H1 (cell line): ENCODE data around the gene TMEM220. TPM values are rescaled to one million over a fixed set of nuclear protein-coding genes. Genes with fewer than 3 reads are reported as not detected.

Experiments
- CBX5 ChIP-seq: fragments of 300-800, 300-1000 bp; sonication (generic); IDR thresholded peaks from 2 replicates; pipeline ENCODE4 v1.7.1; 2016; ENCODE audit warnings: antibody characterized with exemption, low read length, low read depth
- RNF2 ChIP-seq: fragments of 200-900, 300-1000 bp; sonication (generic); IDR thresholded peaks from 2 replicates; pipeline ENCODE4 v1.7.1; 2016; ENCODE audit warnings: borderline replicate concordance, low read depth, mild to moderate bottlenecking, antibody characterized with exemption, low read length; ENCODE audit not compliant: poor library complexity, severe bottlenecking; ENCODE audit errors: missing control alignments
- TAF1 ChIP-seq: IDR thresholded peaks from 2 replicates; pipeline ENCODE4 v1.6.1; 2011; ENCODE audit warnings: mild to moderate bottlenecking, low read depth, low read length
- polyA plus RNA-seq, 7 experiments: library from polyadenylated mRNA; depleted of rRNA in 3 of 7; stranded (reverse) in 5 of 7; unstranded in 2 of 7; fragments of >200 nt in 5 of 7; fragments of 200-250 nt in 2 of 7; gene quantifications; 1 replicate in 5 of 7; 2 replicates in 1 of 7; 4 replicates in 1 of 7; pipeline versions ENCODE4 v1.2.1 to v1.2.3, GENCODE V29; 2011 to 2013; ENCODE audit warnings: missing spikeins in 2 of 7, mixed read lengths in 2 of 7
- total RNA-seq: library from RNA; stranded (reverse); fragmentation: NEBNext Ultra II Directional; extraction: Animal tissue kit (Norgen Biotek cat#: 25700); gene quantifications from 2 replicates; pipeline ENCODE4 v1.2.1, GENCODE V29; 2021

TMEM220 gene
- total and polyA plus RNA-seq, 2 of the 8 experiments (the other 6 are each of a cell fraction or from before 2014, with no cell fraction given) = 3.8 to 4.1 TPM

- TF ChIP-seq TAF1 (no peak), CBX5 (no peak), RNF2 (no peak)
These were observed 55.1 kb downstream of the TMEM220 start (continued) for GRCh38 chr17:10674704-10675103.
